ENCODE results near the gene PDGFD. TPM values are rescaled to one million over a fixed set of nuclear protein-coding genes. Genes with fewer than 3 reads are reported as not detected.

The PDGFD gene
- total RNA-seq, 1 donor from 2014 or later: 8.0 TPM

GRCh38 chr11:103894034-103894433 lies 269.9 kb downstream of the PDGFD start:
- Mint-ChIP-seq H3K27ac (no peak overlapping the region), H3K4me1 (ENCODE audit: low read depth) (peaks cover 6% of the 10 kb centered on the region), H3K9me3 (ENCODE audit: low read depth) (peaks cover 6% of the 10 kb centered on the region), H3K4me3 (ENCODE audit: low read depth) (no peak overlapping the region), H3K36me3 (ENCODE audit: insufficient read depth) (no peaks in the 10 kb centered on the region), H3K27me3 (peaks cover 9% of the 10 kb centered on the region)
- no peak for TF ChIP-seq CTCF (IDR thresholded peaks at IDR 0.05; ENCODE audit: unreplicated experiment)
- no peak for DNase-seq (ENCODE audit: low spot score, unreplicated experiment)

- Mint-ChIP-seq H3K27ac (no peak overlapping the region), H3K4me1 (ENCODE audit: low read depth) (peaks cover 6% of the 10 kb centered on the region), H3K27me3 (peaks cover 9% of the 10 kb centered on the region), H3K9me3 (ENCODE audit: low read depth) (peaks cover 6% of the 10 kb centered on the region), H3K36me3 (ENCODE audit: insufficient read depth) (no peaks in the 10 kb centered on the region), H3K4me3 (ENCODE audit: low read depth) (no peak overlapping the region)
- no peak for TF ChIP-seq CTCF (IDR thresholded peaks at IDR 0.05; ENCODE audit: unreplicated experiment)
- no peak for DNase-seq (ENCODE audit: low spot score, unreplicated experiment)
These were observed 270.6 kb downstream of the PDGFD start for GRCh38 chr11:103893371-103893770.

- DNase-seq (ENCODE audit: low spot score, unreplicated experiment): no peak
- no peak for TF ChIP-seq CTCF (IDR thresholded peaks at IDR 0.05; ENCODE audit: unreplicated experiment)
- Mint-ChIP-seq H3K27ac (no peak overlapping the region), H3K27me3 (peaks cover 9% of the 10 kb centered on the region), H3K36me3 (ENCODE audit: insufficient read depth) (no peaks in the 10 kb centered on the region), H3K4me1 (ENCODE audit: low read depth) (peaks cover 3% of the 10 kb centered on the region), H3K4me3 (ENCODE audit: low read depth) (no peak overlapping the region), H3K9me3 (ENCODE audit: low read depth) (peaks cover 6% of the 10 kb centered on the region)
These were observed 271.3 kb downstream of the PDGFD start for GRCh38 chr11:103892603-103893002.

- H3K27me3 Mint-ChIP-seq: peaks cover 13% of the 10 kb centered on the region
- peaks cover 3% of the 10 kb centered on the region for H3K4me1 Mint-ChIP-seq (ENCODE audit: low read depth)
- no peak for DNase-seq (ENCODE audit: low spot score, unreplicated experiment)
- TF ChIP-seq CTCF (IDR thresholded peaks at IDR 0.05; ENCODE audit: unreplicated experiment): no peak
- no peaks in the 10 kb centered on the region for H3K36me3 Mint-ChIP-seq (ENCODE audit: insufficient read depth)
- peaks cover 6% of the 10 kb centered on the region for H3K9me3 Mint-ChIP-seq (ENCODE audit: low read depth)
- no peak overlapping the region for H3K4me3 Mint-ChIP-seq (ENCODE audit: low read depth)
- H3K27ac Mint-ChIP-seq: no peak overlapping the region
These were observed 273.3 kb downstream of the PDGFD start for GRCh38 chr11:103890654-103891053.

GRCh38 chr11:103889679-103890078 lies 274.3 kb downstream of the PDGFD start:
- Mint-ChIP-seq H3K27ac (no peak overlapping the region), H3K4me3 (ENCODE audit: low read depth) (no peak overlapping the region), H3K27me3 (peaks cover 13% of the 10 kb centered on the region), H3K36me3 (ENCODE audit: insufficient read depth) (no peaks in the 10 kb centered on the region), H3K9me3 (ENCODE audit: low read depth) (peaks cover 6% of the 10 kb centered on the region), H3K4me1 (ENCODE audit: low read depth) (peaks cover 3% of the 10 kb centered on the region)
- DNase-seq (ENCODE audit: low spot score, unreplicated experiment): no peak
- no peak for TF ChIP-seq CTCF (IDR thresholded peaks at IDR 0.05; ENCODE audit: unreplicated experiment)
